GM18868 (cell line): ENCODE results near the gene PPT2.
"Not testable (repeated sequence)": the region's sequence is repeated elsewhere in the genome, so short reads cannot be mapped to it uniquely, and the experiment has no call there.

ENCODE experiments used
- ATAC-seq: cut with Tn5 transposase; IDR thresholded peaks from one replicate; pipeline ENCODE4 v1.9.1; 2021; ENCODE audit warnings: mild to moderate bottlenecking, moderate library complexity; ENCODE audit not compliant: unreplicated experiment

Gene PPT2

DNA sequence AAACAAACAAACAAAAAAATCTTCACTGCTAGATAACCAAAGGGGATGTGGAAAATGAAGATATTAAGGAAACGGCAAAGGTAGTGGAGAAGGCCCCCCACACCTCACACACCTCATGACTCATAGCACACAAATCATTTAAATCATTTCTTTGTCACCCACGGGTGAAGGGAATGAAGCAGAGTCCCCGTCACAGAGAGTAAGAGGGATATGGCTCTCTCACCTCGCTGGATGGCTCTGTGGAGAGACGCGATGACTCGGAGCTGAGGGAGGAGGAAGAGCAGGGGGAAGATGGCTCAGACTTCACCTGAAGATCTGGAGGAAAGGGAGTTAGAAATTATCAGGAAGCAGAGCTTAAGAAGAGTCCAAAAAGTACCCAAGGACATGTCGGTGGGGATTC lies 27.1 kb upstream of the PPT2 start:
- no peak for ATAC-seq

DNA sequence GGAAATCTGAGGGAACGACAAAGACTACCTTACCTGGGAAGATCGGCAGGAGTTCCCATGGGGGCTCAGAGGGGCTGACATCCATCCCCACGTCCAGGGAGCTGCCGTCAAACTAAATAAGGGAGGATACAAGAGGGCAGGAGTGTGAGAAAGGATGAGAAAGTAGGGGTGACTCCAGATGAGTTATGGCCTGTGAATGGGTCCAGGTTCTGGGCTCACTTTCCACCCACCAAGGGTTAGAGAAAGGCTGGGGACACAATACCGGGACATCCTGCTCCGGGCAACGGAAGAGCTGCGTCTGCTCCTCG lies 26.6 kb upstream of the PPT2 start:
- no peak for ATAC-seq

DNA sequence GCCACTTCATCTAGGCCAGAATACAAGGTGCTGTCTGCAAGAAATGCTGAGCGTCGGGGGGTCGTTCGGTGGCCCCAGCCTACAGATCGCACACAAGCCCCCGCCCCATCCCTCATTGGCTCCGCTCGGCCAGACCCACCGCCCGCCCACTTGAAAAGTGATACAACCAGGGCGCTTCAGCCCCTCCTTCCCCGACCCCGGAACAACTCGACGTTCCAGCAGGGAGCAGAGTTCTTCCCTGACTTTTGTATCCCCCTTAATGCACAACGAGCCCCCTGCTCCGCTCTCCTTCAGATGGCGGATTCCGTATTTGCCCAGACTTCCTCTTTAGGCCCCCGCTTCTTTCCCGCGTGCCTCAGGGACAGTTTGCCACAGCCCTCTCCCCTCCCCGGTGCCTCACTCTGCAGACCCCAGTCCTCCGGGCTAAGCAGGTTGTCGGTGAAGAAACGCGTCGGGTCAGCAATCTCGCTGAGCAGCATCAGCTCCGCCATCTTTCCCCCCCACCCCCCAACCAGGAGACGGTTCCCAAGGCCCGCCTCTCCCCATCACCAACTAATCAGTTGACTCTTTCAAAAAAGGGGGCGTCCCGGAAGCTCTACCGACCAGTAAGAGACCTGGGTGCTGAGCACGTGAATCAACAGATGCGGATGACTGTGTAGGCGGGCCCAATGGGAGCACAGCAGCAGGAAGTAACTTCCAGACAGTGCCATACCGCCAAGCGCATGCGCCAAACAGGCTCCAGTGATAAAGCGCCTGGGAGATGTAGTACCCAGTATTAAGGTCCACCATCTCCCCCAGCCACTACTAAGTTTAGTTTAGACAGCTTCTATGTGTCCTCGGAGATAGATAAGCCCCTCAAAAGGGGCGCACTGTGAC lies 26.0 kb upstream of the PPT2 start, which contains the start of gene ATF6B:
Gene ATF6B, minus strand, starts transcription at position 530 of the 876 bp plus-strand sequence. Its CDS starts 39 bp downstream, at position 491.
- ATAC-seq: peak; percentile 86

DNA sequence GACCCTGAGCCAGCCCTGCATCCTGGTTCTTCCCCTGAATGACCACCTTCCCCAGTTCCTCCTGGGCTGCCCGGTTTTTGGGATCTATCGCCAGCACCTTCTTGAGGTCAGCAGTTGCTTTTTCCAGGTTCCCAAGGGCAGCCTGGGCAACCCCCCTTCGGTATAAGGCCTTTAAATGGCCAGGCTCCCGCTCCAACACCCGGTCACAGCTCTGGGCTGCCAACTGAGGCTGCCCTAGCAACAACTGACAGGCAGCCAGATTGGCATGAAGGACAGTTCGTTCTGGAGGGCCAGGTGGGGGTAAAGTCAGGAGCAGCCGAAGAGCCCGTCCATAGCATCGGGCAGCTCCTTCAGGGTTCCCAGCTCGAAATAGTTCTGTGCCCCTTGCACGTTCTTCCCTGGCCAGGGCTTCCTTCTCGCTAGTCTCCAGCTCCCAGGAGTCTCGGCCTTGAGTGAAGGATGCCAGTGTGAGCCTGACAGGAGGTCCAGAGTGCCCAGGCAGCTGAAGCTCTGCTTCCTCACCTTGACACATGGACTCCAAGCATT lies 25.1 kb upstream of the PPT2 start:
- no peak for ATAC-seq

DNA sequence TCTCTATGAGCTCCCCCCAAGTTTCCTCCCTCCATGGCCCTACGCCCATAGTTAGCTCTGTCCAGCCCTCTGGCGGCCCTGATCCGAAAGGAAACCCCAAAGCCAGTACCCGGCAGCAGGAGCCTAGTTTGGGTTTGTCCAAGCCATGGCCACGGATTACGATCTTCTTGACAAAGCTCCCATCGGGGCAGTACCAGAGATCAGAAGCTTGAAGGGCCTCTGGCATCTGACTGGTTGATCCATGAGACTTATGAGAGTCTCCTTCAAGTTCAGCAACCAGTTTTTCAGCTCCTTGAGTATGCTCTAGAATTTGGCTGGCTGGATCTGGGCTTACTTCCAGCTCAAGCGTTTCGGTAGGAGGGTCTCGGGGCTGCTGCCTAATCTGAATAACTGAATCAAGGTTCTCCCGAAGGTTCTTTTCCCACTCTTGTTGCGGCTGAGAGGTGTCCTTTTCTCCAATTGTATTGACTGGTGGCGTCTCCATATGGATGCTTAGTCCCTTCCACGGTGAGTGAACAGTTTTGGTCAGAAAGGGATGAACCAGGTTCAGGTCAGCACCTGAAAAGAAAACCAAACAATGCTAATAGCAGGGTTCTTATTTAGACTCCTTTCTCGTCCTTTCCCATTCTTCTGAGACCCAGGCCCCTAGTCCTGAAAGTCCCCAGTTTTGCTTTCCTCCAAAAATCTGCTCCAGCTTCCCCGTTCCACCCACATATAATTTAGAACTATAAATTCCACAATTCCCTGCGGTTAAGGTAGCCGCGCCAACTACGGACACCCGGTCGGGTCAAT lies 24.4 kb upstream of the PPT2 start:
- no peak for ATAC-seq

DNA sequence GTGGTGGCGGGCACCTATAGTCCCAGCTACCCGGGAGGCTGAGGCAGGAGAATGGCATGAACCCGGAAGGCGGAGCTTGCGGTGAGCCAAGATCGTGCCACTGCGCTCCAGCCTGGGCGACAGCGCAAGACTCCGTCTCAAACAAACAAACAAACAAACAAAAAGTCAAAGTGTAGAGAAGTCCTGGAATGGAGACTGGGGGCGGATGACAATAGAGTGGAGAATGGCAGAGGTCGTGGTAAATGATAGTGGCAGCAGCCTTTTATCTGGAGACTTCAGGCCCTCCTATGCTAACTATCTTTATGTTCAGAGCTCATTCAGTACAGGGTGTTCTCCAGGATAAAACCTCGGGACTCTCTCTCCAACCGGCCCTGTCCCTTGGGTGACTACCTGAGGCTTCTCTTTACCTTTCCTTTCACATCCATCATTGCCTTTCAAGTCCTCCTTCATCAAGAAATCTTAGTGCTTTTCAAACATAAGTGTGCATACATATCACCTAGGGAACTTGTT lies 22.4 kb upstream of the PPT2 start:
- no peak for ATAC-seq

DNA sequence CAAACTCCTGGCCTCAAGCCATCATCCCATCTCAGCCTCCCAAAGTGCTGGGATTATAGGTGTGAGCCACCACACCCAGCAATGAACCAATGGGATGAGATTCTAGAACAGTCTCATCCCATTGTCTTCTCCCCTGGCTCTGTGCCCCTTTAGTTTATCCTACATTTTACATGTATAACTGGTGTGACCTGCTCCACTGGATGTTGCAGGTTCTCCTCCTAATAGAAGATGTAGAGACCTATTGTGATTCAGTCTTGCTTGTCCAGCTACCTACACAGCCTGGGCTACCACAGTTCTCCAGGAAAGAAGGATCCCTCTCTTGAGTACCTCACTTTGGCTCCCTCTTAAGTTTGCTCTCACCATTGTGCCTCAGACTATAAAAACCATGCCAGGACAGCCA lies 21.8 kb upstream of the PPT2 start:
- no peak for ATAC-seq

DNA sequence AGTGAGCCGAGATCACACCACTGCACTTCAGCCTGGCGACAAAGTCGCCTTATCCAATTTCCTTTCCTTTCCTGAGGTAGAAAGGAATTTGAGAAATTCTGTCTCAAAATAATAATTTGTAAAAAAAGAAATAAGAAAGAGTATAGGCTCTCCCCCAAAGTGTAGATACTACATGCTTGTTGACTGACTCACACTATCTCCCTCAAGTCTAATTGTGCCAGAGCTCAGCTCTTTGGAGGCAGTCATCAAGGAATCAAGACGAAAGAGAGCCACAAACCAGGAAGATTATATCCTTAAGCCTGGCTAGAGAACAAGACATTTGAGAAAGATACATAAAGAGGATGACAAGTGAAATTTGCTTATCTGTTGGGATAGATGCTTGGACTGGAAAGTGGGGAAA lies 20.2 kb upstream of the PPT2 start:
- no peak for ATAC-seq

DNA sequence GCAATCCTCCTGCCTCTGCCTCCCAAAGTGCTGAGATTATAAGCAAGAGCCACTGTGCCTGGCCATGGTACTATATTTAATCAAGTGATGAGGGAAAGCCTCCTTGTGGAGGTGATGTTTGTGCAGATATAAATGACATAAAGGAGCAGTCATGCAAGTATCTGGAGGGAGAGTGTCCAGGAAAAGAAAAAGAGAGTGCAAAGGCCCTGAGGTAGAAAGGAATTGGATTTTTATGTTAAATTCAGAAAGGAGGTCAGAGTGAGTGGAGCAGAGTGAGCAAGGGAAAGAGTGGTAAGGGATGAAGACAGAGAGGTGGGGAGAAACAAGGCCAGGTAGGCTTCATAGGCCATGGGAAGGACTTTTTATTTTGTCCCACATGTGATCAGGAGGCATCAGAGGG lies 16.5 kb upstream of the PPT2 start:
- no peak for ATAC-seq

DNA sequence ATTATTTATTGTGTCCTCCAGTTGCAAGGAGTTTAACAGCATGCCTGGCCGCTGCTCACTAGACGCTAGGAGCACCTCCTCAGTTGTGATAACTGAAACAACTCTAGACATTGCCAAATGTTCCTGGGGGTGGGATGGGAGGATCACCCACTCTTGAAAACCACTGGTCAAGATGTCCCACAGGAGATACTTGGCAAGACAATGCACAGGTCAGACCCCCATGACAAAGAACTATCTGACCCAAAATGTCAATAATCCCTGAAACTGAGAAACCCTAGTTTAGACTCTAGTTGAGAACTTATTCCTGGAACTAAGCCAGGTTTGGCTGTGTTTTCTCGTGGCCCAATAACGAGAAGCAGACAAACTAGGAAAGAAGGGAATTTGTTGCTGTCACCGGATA lies 14.4 kb upstream of the PPT2 start:
- no peak for ATAC-seq

DNA sequence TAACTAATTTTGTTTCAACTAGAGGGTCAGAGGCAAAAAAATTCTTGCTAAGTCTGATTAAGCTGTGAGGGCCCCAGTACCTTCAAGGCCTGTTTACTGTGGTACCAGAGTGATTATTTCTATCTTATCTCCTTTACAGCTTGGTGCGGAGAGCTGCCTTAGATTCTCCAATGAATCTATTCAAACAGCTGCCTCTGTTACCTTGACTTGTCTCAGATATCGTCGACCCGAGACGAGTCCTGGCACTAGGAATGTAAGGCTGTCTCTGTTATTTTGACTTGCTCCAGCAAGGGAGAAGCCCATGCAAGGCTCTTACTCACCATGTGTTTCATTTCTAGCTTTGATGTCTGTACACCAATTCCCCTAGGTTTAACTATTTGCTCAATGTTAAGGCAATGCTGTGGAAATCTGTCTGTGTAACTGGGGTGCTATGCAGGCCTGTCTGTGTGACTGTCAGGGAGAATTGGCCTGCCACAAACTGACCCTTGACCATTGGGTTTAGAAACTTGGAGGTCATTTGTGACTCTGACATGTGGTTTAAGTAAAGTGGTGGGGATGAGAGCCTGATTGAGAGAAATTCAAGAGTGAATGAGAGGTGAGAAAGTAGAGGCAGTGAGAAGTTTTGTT lies 13.4 kb upstream of the PPT2 start:
- ATAC-seq: no peak

DNA sequence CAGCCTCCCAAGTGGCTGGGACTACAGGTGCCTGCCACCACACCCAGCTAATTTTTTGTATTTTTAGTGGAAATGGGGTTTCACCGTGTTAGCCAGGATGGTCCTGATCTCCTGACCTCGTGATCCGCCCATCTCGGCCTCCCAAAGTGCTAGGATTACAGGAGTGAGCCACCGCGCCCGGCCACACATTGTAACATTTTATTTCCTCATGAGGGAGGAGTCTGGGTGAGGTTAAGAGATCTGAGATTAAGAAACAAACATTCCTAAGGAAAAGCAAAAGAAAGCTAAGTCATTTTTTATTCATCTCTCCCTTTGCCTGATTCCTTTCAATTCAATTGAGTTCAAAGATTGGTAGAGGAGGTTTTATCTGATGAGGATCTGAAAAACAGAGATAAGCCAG lies 9.7 kb upstream of the PPT2 start:
- ATAC-seq: not testable (repeated sequence)

DNA sequence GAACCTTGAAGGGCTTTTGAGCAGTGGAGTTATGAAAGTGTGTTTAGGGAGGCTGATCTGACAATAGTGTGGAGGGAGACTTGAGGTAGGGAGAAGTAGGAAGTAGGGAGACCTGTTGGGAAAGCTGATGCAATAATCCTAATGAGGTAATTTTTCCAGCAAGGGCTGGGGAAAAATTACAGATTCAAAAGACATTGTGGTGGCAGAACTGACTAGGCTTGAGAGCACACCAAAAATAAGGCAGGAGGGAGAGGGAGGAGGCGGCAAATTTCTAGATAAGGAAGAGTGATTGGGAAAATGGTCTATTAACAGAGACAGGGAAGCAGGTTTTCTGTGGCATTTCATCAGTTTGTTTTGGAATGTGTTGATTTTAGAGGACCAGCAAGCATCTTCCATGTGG lies 7.7 kb upstream of the PPT2 start:
- no peak for ATAC-seq

DNA sequence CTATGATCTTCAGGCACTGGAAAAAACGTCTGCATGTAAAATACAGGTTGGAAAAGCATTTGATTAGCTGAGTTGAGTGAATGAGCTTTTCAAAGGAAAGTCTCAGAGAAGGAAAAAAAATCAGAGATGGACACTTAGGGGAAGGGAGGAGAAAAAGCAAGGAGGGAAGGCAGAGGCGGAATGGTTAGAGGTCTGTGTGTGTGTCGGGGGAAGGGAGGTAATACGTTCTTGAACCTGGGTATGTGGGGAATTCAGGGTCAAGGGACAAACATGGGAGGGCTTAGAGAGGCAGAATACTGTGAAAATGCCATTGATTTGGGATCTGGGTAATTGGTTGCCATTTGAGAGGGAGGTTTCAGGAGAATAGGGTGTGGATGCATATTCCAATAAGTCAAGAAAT lies 7.3 kb upstream of the PPT2 start:
- ATAC-seq: no peak

DNA sequence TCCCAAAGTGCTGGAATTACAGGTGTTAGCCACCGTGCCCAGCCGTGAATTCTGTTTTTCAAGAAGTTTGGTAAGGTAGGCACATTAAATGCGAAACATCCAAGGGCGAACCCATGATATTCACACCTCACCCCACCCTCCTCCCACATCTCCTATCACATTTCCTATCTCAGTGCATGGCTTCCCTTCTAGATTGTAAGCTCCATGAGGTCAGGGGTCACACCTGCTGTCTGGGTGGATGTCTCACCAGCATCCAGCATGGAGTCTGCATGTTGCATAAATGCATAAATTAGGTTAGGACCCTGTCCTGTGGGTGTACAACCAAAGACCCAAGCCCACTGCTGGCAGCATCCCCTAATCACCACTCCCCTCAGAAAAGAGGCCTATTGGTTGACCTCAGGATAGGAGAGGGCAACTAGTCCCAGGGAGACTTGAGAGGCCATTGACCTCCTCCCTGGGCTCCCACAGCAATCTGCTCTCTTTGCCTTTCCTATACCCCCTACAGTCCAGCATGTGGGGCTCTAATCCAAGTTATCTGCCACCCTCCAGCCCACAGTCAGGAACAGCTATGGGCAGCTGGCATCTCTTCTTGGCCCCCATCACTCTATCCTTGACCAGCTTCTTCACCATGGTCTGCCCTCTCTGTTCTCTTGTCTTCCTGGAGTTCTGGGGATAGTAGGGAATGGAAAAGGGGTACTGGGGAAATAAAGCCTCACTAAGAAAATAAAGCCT lies 6.4 kb upstream of the PPT2 start:
- ATAC-seq: no peak

DNA sequence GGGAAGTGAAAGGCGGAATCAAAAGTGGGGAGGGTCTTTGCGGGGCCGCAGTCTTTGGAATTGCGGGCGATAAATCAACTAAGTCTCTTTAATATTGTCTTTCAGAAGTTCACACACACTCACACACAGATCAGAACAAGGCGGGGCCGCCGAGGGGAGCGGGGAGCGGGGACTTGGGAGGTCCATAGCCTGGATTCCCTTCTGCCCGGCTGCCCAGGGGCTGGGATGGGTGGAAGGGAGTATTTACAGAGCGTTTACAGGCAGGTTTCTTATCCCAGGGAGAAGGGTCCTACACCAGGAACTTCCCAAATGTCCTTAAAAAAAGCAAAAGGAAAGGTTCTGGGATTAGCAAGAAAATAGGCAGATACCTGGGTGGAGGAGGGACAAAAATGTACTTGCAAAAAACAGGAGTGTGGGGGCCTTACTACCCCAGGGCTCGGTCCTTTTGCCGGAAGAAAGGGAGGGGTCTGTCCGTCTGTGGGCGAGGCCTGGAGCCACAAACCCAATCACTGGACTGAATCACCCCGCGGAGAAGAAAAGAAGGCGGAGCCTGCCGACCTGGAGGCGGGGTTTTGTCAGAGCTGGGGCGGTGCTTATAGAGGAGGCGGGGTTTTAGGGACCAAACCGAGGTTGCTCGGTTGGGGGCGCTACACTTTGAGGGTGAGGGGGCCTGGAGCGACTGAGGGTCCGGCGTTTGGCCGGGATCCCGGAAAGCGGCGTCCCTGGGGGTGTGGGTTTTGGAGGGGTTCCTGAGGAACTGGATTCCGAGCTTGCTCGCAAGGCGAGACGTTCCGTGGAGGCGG lies 5.5 kb upstream of the PPT2 start:
- no peak for ATAC-seq

DNA sequence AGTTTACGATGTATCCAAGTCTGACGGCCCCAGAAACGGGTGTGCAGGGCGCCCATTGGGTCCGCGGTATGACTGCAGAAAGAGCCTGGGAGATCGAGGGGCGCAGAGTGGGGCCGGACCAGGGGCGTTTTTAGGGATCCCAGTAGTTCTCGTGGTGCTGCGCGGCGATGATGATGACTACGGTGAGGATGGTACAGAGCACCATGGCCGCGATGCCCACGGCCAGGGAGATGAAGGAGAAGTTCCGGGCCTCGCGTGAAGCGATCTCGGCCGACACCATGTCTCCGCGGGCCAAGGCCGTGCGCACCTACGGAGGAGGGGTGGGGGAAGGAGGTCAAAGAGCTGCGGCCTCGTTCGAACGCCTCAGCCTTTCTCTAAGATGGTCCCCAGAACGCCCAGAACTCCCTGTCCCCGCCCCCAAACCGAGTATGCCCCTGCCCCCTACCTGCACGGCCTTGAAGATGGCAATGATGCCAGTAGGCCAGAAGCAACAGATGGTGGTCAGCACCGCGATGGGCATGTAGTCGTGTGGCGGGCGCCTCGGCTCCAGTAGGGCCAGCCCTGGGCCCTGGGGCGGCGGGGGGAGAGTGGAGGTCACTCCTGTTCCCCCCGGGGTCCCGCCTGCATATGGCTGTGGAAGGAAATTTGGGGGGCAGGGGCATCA lies 4.7 kb upstream of the PPT2 start:
- no peak for ATAC-seq

DNA sequence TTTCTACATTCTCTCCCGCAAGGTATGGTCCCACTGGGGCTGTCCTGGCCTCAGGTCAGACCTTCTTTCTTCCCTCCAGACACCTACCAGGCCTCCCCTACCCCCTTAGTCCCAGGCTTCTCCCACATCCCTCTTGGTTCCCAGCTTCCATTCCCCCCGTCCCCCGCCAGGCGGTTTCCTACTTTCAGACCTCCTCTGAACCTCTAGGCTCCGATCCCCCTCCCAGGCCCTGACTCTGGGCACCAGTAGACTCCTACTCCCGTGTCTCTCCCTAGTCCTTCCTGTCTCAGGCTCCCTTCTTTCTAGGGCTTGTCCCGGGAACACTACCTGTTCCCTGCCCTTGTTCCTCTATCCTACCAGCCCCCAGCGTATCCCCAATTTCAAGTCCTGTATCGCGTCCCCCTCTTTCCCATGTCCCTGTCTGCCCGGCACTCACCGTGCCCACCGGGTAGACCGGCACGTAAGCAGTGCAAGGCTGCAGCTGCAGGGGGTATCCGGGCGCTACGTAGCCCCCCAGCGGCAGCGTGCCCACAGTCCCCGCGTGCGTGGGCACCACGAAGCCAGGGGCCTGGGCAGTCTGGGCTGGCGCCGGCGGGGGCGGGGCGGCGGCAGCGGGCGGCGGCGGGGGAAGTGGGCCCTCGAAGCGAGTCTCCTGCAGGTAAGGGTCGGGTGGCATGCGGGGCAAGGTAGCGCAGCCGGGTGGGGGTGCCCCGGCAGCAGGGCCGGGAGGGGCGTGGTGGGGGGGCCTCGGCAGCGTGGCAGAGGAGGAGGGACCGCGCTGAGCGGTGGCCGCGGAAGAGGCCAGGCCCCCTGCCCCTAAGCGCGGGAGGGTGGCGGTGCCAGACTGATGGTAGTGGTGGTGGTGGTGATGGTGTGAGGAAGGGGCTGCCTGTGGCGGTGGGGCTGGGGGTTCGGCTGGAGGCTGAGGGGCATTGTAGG lies 3.7 kb upstream of the PPT2 start:
- no peak for ATAC-seq
